ENCODE data around the gene SKOR1.

SKOR1 gene

GRCh38 chr15:67824976-67825880, at the start of gene SKOR1:
SKOR1 (plus strand) TSS chr15:67825509; CDS start chr15:67825603, 94 bp downstream.
- DNase-seq (ENCODE audit: low read depth), result peak; percentile 55
- no peak for TF ChIP-seq CTCF (conservative IDR thresholded peaks at IDR 0.05; ENCODE audit: low read depth, low read length)
- no peak within 1 kb of the TSS for H3K4me3 ChIP-seq (ENCODE audit: low read depth, low read length)

GRCh38 chr15:67775998-67776397, 49.3 kb upstream of the SKOR1 start:
- TF ChIP-seq CTCF (conservative IDR thresholded peaks at IDR 0.05; ENCODE audit: low read depth, low read length), result no peak
- DNase-seq (ENCODE audit: low read depth), result no peak
- H3K4me3 ChIP-seq (ENCODE audit: low read depth, low read length), result no peak overlapping the region

- no peak for TF ChIP-seq CTCF (conservative IDR thresholded peaks at IDR 0.05; ENCODE audit: low read depth, low read length)
- no peak overlapping the region for H3K4me3 ChIP-seq (ENCODE audit: low read depth, low read length)
- DNase-seq (ENCODE audit: low read depth), result peak; percentile 21
Measured at GRCh38 chr15:67776600-67776999, 48.7 kb upstream of the SKOR1 start.

- no peak for DNase-seq (ENCODE audit: low read depth)
- no peak for TF ChIP-seq CTCF (conservative IDR thresholded peaks at IDR 0.05; ENCODE audit: low read depth, low read length)
- no peak overlapping the region for H3K4me3 ChIP-seq (ENCODE audit: low read depth, low read length)
Measured at GRCh38 chr15:67777071-67777470, 48.2 kb upstream of the SKOR1 start.

GRCh38 chr15:67777773-67778172, 47.5 kb upstream of the SKOR1 start:
- no peak for TF ChIP-seq CTCF (conservative IDR thresholded peaks at IDR 0.05; ENCODE audit: low read depth, low read length)
- H3K4me3 ChIP-seq (ENCODE audit: low read depth, low read length), result no peak overlapping the region
- no peak for DNase-seq (ENCODE audit: low read depth)

- no peak for DNase-seq (ENCODE audit: low read depth)
- no peak overlapping the region for H3K4me3 ChIP-seq (ENCODE audit: low read depth, low read length)
- no peak for TF ChIP-seq CTCF (conservative IDR thresholded peaks at IDR 0.05; ENCODE audit: low read depth, low read length)
Measured at GRCh38 chr15:67778968-67779548, 46.3 kb upstream of the SKOR1 start.
